ENCODE results near the gene MOSPD3. TPM values are rescaled to one million over a fixed set of nuclear protein-coding genes. Genes with fewer than 3 reads are reported as not detected.
"Not testable (repeated sequence)": the region's sequence is repeated elsewhere in the genome, so short reads cannot be mapped to it uniquely, and the experiment has no call there.

The MOSPD3 gene
- total RNA-seq, 1 experiment from 2014 or later: 10.9 TPM

- H3K36me3 ChIP-seq: no peaks in the 10 kb centered on the region
- DNase-seq (ENCODE audit: low read depth in 1 of 2, low spot score in 2 of 2): no peak
- H3K9me3 ChIP-seq (replicated peaks): no peaks in the 10 kb centered on the region
- no peak overlapping the region for H3K27ac ChIP-seq
- no peak overlapping the region for H3K4me3 ChIP-seq
- peaks cover 6% of the 10 kb centered on the region for H3K4me1 ChIP-seq (replicated peaks)
- H3K27me3 ChIP-seq (replicated peaks): peaks cover 29% of the 10 kb centered on the region
These were observed 20.8 kb downstream of the MOSPD3 start for GRCh38 chr7:100632951-100633717.

- DNase-seq (ENCODE audit: low read depth in 1 of 2, low spot score in 2 of 2): no peak
- H3K36me3 ChIP-seq: no peaks in the 10 kb centered on the region
- peaks cover 26% of the 10 kb centered on the region for H3K27me3 ChIP-seq (replicated peaks)
- no peaks in the 10 kb centered on the region for H3K4me1 ChIP-seq (replicated peaks)
- no peaks in the 10 kb centered on the region for H3K9me3 ChIP-seq (replicated peaks)
- H3K4me3 ChIP-seq: no peak overlapping the region
- no peak overlapping the region for H3K27ac ChIP-seq
These were observed 27.7 kb downstream of the MOSPD3 start for GRCh38 chr7:100639995-100640516.

GRCh38 chr7:100640517-100641440 lies 28.4 kb downstream of the MOSPD3 start:
- Histone ChIP-seq H3K4me3 (no peak overlapping the region), H3K36me3 (no peaks in the 10 kb centered on the region), H3K27ac (no peak overlapping the region), H3K9me3 (replicated peaks) (no peaks in the 10 kb centered on the region), H3K4me1 (replicated peaks) (no peaks in the 10 kb centered on the region), H3K27me3 (replicated peaks) (peaks cover 33% of the 10 kb centered on the region)
- no peak for DNase-seq (ENCODE audit: low read depth in 1 of 2, low spot score in 2 of 2)

- Histone ChIP-seq H3K4me1 (replicated peaks) (no peaks in the 10 kb centered on the region), H3K27me3 (replicated peaks) (peaks cover 40% of the 10 kb centered on the region), H3K9me3 (replicated peaks) (no peaks in the 10 kb centered on the region), H3K27ac (no peak within 1 kb of the TSS), H3K36me3 (no peaks in the 10 kb centered on the region), H3K4me3 (no peak within 1 kb of the TSS)
- DNase-seq (ENCODE audit: low read depth in 1 of 2, low spot score in 2 of 2): no peak
These were observed 29.1 kb downstream of the MOSPD3 start, which contains the start of gene TFR2 for GRCh38 chr7:100641463-100641859. Gene TFR2 (minus strand): TSS chr7:100641552. CDS start chr7:100641509, 43 bp downstream.

- Histone ChIP-seq H3K27me3 (replicated peaks) (peaks cover 34% of the 10 kb centered on the region), H3K9me3 (replicated peaks) (no peaks in the 10 kb centered on the region), H3K27ac (no peak overlapping the region), H3K4me3 (no peak overlapping the region), H3K36me3 (no peaks in the 10 kb centered on the region), H3K4me1 (replicated peaks) (no peaks in the 10 kb centered on the region)
- DNase-seq (ENCODE audit: low read depth in 1 of 2, low spot score in 2 of 2): no peak
These were observed 29.7 kb downstream of the MOSPD3 start for GRCh38 chr7:100641860-100642533.

- DNase-seq (ENCODE audit: low read depth in 1 of 2, low spot score in 2 of 2): no peak
- no peaks in the 10 kb centered on the region for H3K4me1 ChIP-seq (replicated peaks)
- no peak overlapping the region for H3K27ac ChIP-seq
- no peaks in the 10 kb centered on the region for H3K9me3 ChIP-seq (replicated peaks)
- peaks cover 32% of the 10 kb centered on the region for H3K27me3 ChIP-seq (replicated peaks)
- H3K36me3 ChIP-seq: no peaks in the 10 kb centered on the region
- H3K4me3 ChIP-seq: no peak overlapping the region
These were observed 30.2 kb downstream of the MOSPD3 start for GRCh38 chr7:100642534-100642907.

GRCh38 chr7:100649826-100650565 lies 37.7 kb downstream of the MOSPD3 start:
- no peaks in the 10 kb centered on the region for H3K9me3 ChIP-seq (replicated peaks)
- DNase-seq (ENCODE audit: low read depth in 1 of 2, low spot score in 2 of 2): no peak
- H3K36me3 ChIP-seq: no peaks in the 10 kb centered on the region

GRCh38 chr7:100654908-100655831 lies 42.8 kb downstream of the MOSPD3 start:
- H3K9me3 ChIP-seq (replicated peaks): peaks cover 9% of the 10 kb centered on the region; the same call in 1 of the 2 replicates
- H3K27ac ChIP-seq: no peak overlapping the region
- no peaks in the 10 kb centered on the region for H3K36me3 ChIP-seq
- no peaks in the 10 kb centered on the region; the same call in 1 of the 2 replicates for H3K4me1 ChIP-seq (replicated peaks)
- no peak overlapping the region for H3K4me3 ChIP-seq
- H3K27me3 ChIP-seq (replicated peaks): peaks cover 24% of the 10 kb centered on the region
- no peak for DNase-seq (ENCODE audit: low read depth in 1 of 2, low spot score in 2 of 2)

More at GRCh38 chr7:100649826-100650565, 37.7 kb downstream of the MOSPD3 start:
- Histone ChIP-seq H3K27ac (no peak overlapping the region), H3K4me3 (no peak overlapping the region), H3K27me3 (replicated peaks) (peaks cover 23% of the 10 kb centered on the region), H3K4me1 (replicated peaks) (no peaks in the 10 kb centered on the region)

- DNase-seq (ENCODE audit: low read depth in 1 of 2, low spot score in 2 of 2): peak in 1 of 2 experiments; percentile 65
These were observed 43.8 kb downstream of the MOSPD3 start, which contains the start of gene ACTL6B for GRCh38 chr7:100655908-100656674. Gene ACTL6B (minus strand): TSS chr7:100656448. CDS start chr7:100656354, 94 bp downstream.

GRCh38 chr7:100662194-100662776 lies 49.9 kb downstream of the MOSPD3 start:
- not testable (repeated sequence) for H3K36me3 ChIP-seq; H3K27ac ChIP-seq; H3K4me1 ChIP-seq (replicated peaks); H3K4me3 ChIP-seq; H3K9me3 ChIP-seq (replicated peaks); DNase-seq (ENCODE audit: low read depth in 1 of 2, low spot score in 2 of 2); H3K27me3 ChIP-seq (replicated peaks)

More at GRCh38 chr7:100655908-100656674, 43.8 kb downstream of the MOSPD3 start, which contains the start of gene ACTL6B:
- Histone ChIP-seq H3K4me1 (replicated peaks) (no peaks in the 10 kb centered on the region; the same call in 1 of the 2 replicates), H3K27me3 (replicated peaks) (peaks cover 24% of the 10 kb centered on the region), H3K4me3 (no peak within 1 kb of the TSS), H3K9me3 (replicated peaks) (peaks cover 9% of the 10 kb centered on the region; the same call in 1 of the 2 replicates), H3K36me3 (no peaks in the 10 kb centered on the region), H3K27ac (no peak within 1 kb of the TSS)

Measured in SJSA1 (cell line).